Omental fat pad (tissue), 4 donors: ENCODE measurements around the gene WDR20. TPM values are rescaled to one million over a fixed set of nuclear protein-coding genes. Genes with fewer than 3 reads are reported as not detected.
"Not testable (repeated sequence)": the region's sequence is repeated elsewhere in the genome, so short reads cannot be mapped to it uniquely, and the experiment has no call there.

Source experiments
- ATAC-seq: fragments of 150-250 bp; one replicate; pipeline ENCODE4 v1.9.1; 2016; ENCODE audit warnings: mild to moderate bottlenecking, moderate library complexity; ENCODE audit not compliant: low FRiP score
- DNase-seq: peaks from one replicate; pipeline ENCODE4 v3.0.0-alpha.2; 2019; ENCODE audit warnings: low spot score
- total RNA-seq, 4 donors: library from RNA; depleted of rRNA; stranded (reverse); fragments of >200 nt; gene quantifications; one replicate each; pipeline ENCODE4 v1.1.0, GENCODE V29; 2016
- TF ChIP-seq, protein P1 (sequence below), 3 donors: fragments of 450-650 bp; IDR thresholded peaks; one replicate each; pipeline ENCODE4 v1.5.1; 2016 to 2017; ENCODE audit warnings: antibody characterized with exemption in 3 of 3, mild to moderate bottlenecking in 3 of 3, moderate library complexity in 2 of 3

The WDR20 gene
- total RNA-seq, 4 donors from 2014 or later: 20.2 to 26.4 (median 22.0) TPM

DNA sequence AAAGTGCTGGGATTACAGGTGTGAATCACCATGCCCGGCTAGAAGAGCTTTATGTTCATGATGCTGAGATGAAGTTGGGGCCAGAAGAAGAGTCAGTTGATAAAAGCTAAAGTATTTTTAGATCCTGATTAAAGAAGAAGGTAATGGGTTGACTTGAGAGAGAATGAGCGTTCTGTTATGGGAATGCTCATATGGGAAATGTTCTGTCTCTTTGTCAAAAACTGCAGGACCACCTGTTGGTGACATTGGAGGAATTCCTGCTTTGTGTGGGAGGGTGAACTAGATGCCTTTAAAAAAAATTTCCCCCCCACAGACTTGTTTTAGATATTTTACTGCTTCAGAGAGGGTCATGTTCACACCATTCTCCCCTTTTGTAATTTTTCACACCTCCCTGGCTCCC, 6.7 kb downstream of the WDR20 start:
- TF ChIP-seq, protein P1, sequence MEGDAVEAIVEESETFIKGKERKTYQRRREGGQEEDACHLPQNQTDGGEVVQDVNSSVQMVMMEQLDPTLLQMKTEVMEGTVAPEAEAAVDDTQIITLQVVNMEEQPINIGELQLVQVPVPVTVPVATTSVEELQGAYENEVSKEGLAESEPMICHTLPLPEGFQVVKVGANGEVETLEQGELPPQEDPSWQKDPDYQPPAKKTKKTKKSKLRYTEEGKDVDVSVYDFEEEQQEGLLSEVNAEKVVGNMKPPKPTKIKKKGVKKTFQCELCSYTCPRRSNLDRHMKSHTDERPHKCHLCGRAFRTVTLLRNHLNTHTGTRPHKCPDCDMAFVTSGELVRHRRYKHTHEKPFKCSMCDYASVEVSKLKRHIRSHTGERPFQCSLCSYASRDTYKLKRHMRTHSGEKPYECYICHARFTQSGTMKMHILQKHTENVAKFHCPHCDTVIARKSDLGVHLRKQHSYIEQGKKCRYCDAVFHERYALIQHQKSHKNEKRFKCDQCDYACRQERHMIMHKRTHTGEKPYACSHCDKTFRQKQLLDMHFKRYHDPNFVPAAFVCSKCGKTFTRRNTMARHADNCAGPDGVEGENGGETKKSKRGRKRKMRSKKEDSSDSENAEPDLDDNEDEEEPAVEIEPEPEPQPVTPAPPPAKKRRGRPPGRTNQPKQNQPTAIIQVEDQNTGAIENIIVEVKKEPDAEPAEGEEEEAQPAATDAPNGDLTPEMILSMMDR (IDR thresholded peaks at IDR 0.05): no peak
- no peak for DNase-seq
- ATAC-seq: no peak

DNA sequence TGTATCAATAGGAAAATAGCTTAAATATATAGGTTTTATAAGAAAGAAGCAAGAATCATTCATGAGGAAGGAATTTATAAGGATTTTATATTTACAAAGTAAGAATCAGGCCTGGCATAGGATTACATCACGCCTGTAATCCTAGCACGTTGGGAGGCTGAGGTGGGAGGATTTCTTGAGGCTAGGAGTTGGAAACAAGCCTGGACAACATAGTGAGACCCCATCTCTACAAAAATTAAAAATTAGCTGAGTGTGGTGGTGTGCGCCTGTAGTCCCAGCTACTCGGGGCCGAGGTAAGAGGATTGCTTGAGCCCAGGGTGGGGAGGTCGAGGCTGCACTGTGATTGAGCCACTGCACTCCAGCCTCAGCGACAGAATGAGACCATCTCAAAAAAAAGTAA, 10.4 kb downstream of the WDR20 start:
- TF ChIP-seq, protein P1 (IDR thresholded peaks at IDR 0.05): no peak
- no peak for ATAC-seq
- DNase-seq: no peak

DNA sequence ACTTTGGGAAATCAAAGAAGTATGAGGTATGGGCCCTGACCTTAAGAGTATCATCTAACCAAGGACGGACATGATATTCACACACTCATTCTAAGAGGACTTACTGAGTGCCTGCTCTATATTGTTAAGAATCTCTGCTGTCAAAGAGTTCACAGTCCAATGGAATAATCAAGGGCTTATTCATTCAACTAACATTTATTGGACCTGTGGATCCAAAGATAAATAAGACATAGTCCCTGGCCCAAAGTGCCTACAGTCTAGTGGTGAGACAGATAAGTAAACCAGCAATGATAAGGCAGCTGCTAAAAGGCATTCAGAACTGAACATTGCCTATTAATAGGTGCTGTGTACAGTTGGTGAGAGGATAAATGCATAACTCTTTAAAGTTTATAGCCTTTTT, 11.0 kb downstream of the WDR20 start:
- DNase-seq (no peak), ATAC-seq (no peak)
- TF ChIP-seq, protein P1 (IDR thresholded peaks at IDR 0.05): no peak

DNA sequence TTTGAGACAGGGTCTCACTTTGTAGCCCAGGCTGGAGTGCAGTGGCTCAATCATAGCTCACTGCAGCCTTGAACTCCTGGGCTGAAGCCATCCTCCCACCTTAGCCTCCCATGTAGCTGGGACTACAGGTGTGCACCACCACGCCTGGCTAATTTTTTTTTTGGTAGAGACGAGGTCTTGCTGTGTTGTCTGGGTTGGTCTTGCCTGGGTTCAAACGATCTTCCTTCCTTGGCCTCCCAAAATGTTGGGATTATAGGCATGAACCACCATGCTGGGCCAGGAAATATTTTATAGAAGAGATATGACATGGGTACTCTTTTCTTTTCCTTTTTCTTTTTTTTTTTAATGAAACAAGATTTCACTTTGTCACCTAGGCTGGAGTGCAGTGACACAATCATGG, 11.7 kb downstream of the WDR20 start:
- not testable (repeated sequence) for ATAC-seq, DNase-seq

DNA sequence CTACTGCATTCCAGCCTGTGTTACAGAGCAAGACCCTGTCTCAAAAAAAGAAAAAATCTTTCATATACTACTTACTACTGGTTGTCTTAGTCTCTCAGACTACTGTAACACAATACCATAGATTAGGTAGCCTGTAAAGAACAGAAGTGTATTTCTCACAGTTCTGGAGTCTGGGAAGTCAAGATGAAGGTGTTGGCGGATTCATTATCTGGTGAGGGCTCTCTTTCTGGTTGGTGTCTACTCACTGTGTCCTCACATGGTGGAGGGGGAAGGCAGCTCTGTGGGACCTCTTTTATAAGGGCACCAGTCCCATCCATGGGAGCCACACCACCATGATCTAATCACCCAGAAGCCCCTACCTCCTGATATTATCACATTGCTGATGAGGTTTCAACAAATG, 14.4 kb downstream of the WDR20 start:
- TF ChIP-seq, protein P1 (IDR thresholded peaks at IDR 0.05): no peak
- ATAC-seq (no peak), DNase-seq (no peak)

DNA sequence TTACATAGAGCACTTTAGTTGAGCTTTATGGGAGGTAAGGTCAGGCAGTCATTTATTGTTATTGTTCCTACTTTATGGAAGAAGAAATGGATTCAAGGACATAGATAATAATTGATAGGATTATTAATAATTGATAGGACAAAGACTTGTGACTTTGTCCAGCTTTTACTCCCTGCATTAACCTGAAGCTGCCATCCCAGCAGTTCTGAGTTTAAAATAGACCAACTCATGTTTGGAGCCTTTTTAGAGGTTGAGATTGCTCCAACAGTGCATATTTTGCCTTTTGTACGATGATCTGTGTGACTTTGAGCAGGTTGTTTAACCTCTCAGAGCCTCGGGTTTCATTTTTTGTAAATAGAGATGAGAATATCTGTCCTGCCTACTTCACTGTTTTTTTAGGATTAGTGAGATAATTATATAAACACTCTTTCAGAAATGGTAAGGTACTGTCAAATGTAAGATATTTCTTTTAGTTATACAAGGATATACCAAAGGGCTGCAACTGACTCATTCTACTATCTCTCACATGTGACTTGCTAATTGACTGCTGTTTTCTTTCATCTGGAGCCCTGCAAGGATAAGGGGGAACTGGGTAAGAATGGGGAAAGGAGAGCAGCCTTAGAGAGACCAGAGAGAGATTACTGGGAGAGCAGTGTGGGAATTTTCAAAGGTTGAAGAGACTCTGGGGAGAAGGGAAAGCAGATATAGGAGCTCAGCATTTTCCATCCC, 15.3 kb downstream of the WDR20 start:
- TF ChIP-seq, protein P1 (IDR thresholded peaks at IDR 0.05): no peak
- DNase-seq: no peak
- peak; percentile 73 for ATAC-seq

DNA sequence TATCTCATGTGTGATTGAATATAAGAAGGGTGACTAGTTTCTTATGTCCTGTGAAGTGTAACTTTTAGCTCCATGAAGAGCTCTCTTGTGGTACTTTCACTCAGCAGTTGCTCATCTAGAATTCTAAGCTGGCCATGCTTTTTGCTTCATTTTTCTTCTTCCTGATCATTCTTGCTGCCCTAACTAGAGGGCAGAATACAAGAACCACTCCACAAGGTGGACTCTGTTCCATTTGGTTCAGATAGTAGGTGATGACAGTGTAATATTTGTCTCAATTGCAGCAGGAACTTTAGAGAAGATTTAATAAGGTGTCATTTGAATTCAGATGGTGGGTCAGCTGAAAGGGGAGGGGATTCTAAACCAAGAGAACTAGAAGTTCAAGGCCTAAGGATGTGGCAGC, 17.6 kb downstream of the WDR20 start:
- no peak for DNase-seq
- TF ChIP-seq, protein P1 (IDR thresholded peaks at IDR 0.05): no peak
- no peak for ATAC-seq
